Ovary (tissue), 9 donors: Measurements from ENCODE around the gene CAPZB. TPM values are rescaled to one million over a fixed set of nuclear protein-coding genes. Genes with fewer than 3 reads are reported as not detected.

ENCODE experiments used
- DNase-seq, 5 donors: peaks; one replicate each; pipeline ENCODE4 v3.0.0-alpha.2; 2019 to 2020
- H3K27ac ChIP-seq, 2 donors: fragments of 200-600 bp; one replicate each; pipeline versions ENCODE4 v1.5.1 to v1.8.0; 2019 to 2022
- H3K27me3 ChIP-seq: fragments of 200-600 bp; one replicate; pipeline ENCODE4 v1.8.0; 2022
- H3K36me3 ChIP-seq: fragments of 200-600 bp; sonication (generic); one replicate; pipeline ENCODE4 v1.5.1; 2019
- H3K4me1 ChIP-seq: one replicate; pipeline ENCODE4 v1.8.1; 2013; ENCODE audit warnings: mild to moderate bottlenecking, moderate library complexity; ENCODE audit not compliant: insufficient read depth
- H3K4me3 ChIP-seq: fragments of 200-600 bp; sonication (generic); one replicate; pipeline ENCODE4 v1.5.1; 2017
- H3K9me3 ChIP-seq, 2 donors: fragments of 200-600 bp in 1 of 2; sonication (generic) in 1 of 2; one replicate each; pipeline versions ENCODE4 v1.5.1 to v1.8.1; 2013 to 2019; ENCODE audit warnings: mild to moderate bottlenecking in 1 of 2, moderate library complexity in 1 of 2
- EP300 ChIP-seq: sonication (generic); formaldehyde crosslinking; IDR thresholded peaks from one replicate; pipeline ENCODE4 v1.6.1; 2017; ENCODE audit warnings: antibody characterized with exemption
- POLR2A ChIP-seq: fragments of 450-650 bp; IDR thresholded peaks from one replicate; pipeline ENCODE4 v1.6.1; 2017; ENCODE audit warnings: antibody characterized with exemption, mild to moderate bottlenecking, moderate library complexity
- WGBS, 3 donors: extraction: QIAGEN DNeasy Blood & Tissue Kit in 1 of 3; methylation state at CpG; one replicate each; pipeline versions ENCODE4 v1.1.5 to v1.1.7; 2013 to 2017; 5-methylcytosine and 5-hydroxymethylcytosine counted together
- intact Hi-C, 4 donors: fragments of 100-400 bp; cut with DNase I; formaldehyde crosslinking; loops; one replicate each; pipeline versions ENCODE4 v1.11.0 to v1.15.1; 2022 to 2023
- polyA plus RNA-seq, 2 donors: library from polyadenylated mRNA; stranded (reverse); fragments of 200-250 nt in 1 of 2; fragments of 350-450 nt in 1 of 2; fragmentation: Illumina TruSeq in 1 of 2; extraction: RNeasy Lipid Tissue Mini Kit (QIAGEN cat#74804) in 1 of 2; gene quantifications; one replicate each; pipeline ENCODE4 v1.2.3, GENCODE V29; 2013 to 2014
- total RNA-seq, 7 donors: library from RNA; depleted of rRNA in 2 of 7; stranded (reverse); fragments of >200 nt in 2 of 7; fragmentation: NEBNext Ultra II Directional in 3 of 7; extraction: Animal tissue kit (Norgen Biotek cat#: 25700) in 3 of 7; gene quantifications; one replicate each; pipeline versions ENCODE4 v1.1.0 to v1.2.4, GENCODE V29; 2016 to 2023
- TF ChIP-seq, protein P1 (sequence below), 3 donors: fragments of 450-650 bp in 2 of 3; fragments of 200-600 bp in 1 of 3; IDR thresholded peaks; one replicate each; pipeline versions ENCODE4 v1.5.1 to v1.8.0; 2016 to 2022; ENCODE audit warnings: antibody characterized with exemption in 3 of 3, mild to moderate bottlenecking in 1 of 3
- donor health status: DM: no; HTN: no; CAD: no; lungs with moderate emphysema.
- donor health status: DM: no; HTN: no; CAD: no.
- donor health status: Bipolar disorder and iron deficiency.
- donor health status: DM: yes; HTN: yes; CAD: no.
- donor health status: DM: no; HTN: no; CAD: no.
- donor health status: DM: yes; HTN: yes; CAD: no.

Gene CAPZB
- total and polyA plus RNA-seq, 9 donors: 85.0 to 391 (median 258) TPM

DNA sequence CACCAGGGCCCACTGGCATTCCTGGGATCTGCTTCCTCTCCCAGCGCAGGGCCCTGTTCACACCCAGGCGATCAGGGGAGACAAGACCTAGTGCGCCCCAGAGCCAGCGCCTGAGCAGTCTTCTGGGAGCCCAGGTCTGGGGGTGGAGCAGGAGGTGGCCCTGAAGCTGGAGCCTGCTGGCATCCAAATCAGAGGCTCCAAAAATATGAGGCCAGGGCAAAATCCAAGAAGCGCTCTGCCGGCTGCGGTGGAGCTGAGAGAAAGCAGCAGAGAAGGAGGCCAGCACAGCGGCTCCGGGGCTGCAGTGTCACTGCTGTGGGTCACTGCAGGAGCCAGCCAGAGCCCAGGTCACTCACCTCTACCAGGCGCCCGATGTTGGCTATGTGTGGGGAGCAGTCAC lies 140.5 kb downstream of the CAPZB start:
- H3K27me3 ChIP-seq: no peaks in the 10 kb centered on the region
- 89 to 95% (median 92%) methylated on average over 10 to 11 of the region's 11 CpGs for WGBS, 3 donors
- DNase-seq: no peak
- TF ChIP-seq POLR2A: no peak
- TF ChIP-seq, protein P1, sequence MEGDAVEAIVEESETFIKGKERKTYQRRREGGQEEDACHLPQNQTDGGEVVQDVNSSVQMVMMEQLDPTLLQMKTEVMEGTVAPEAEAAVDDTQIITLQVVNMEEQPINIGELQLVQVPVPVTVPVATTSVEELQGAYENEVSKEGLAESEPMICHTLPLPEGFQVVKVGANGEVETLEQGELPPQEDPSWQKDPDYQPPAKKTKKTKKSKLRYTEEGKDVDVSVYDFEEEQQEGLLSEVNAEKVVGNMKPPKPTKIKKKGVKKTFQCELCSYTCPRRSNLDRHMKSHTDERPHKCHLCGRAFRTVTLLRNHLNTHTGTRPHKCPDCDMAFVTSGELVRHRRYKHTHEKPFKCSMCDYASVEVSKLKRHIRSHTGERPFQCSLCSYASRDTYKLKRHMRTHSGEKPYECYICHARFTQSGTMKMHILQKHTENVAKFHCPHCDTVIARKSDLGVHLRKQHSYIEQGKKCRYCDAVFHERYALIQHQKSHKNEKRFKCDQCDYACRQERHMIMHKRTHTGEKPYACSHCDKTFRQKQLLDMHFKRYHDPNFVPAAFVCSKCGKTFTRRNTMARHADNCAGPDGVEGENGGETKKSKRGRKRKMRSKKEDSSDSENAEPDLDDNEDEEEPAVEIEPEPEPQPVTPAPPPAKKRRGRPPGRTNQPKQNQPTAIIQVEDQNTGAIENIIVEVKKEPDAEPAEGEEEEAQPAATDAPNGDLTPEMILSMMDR (IDR thresholded peaks at IDR 0.05): no peak
- no peak for TF ChIP-seq EP300
- H3K4me1 ChIP-seq: peaks cover 21% of the 10 kb centered on the region
- intact Hi-C loops: loop anchor here (5.0 kb wide), 3 partner anchors 42 to 312 kb away; no protein-coding TSS in a partner anchor
- no peak overlapping the region for H3K27ac ChIP-seq
- H3K4me3 ChIP-seq: no peak overlapping the region
- no peaks in the 10 kb centered on the region for H3K36me3 ChIP-seq
- no peaks in the 10 kb centered on the region for H3K9me3 ChIP-seq

DNA sequence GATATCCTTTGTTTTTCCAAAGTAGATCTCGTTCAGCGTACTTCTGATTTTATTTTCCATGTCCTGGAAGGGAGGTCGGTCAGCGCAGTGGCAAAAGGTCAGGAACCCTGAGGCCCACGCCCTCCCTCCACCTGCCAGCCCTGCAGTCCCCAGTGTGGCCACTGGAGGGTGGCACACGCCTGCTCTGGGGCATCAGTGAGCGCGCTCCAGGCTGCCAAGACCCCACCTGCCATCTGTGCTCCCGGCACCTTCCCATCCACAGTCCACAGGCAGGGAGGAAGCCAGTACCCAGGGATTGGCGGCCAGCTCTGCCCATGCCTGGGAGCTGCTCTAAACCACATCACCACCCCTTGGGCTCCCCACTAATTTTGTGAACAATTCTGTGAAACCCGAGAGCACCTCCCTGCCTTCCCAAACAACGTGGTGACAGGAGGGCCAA lies 140.9 kb downstream of the CAPZB start:
- no peaks in the 10 kb centered on the region for H3K9me3 ChIP-seq
- no peaks in the 10 kb centered on the region for H3K27me3 ChIP-seq
- DNase-seq: peak; percentile 65 to 82 (median 78)
- 52 to 67% (median 54%) methylated on average over 12 of the region's 12 CpGs for WGBS, 3 donors
- peaks cover 20% of the 10 kb centered on the region for H3K4me1 ChIP-seq
- intact Hi-C loops: loop anchor here in 3 of 4 donors (5.0 kb wide), 2 partner anchors 43 to 308 kb away; no protein-coding TSS in a partner anchor
- no peak overlapping the region for H3K4me3 ChIP-seq
- H3K36me3 ChIP-seq: no peaks in the 10 kb centered on the region
- H3K27ac ChIP-seq: no peak overlapping the region
- TF ChIP-seq, protein P1 (IDR thresholded peaks at IDR 0.05): peak; percentile 68 to 92 (median 91)
- TF ChIP-seq POLR2A: peak; percentile 7
- no peak for TF ChIP-seq EP300

DNA sequence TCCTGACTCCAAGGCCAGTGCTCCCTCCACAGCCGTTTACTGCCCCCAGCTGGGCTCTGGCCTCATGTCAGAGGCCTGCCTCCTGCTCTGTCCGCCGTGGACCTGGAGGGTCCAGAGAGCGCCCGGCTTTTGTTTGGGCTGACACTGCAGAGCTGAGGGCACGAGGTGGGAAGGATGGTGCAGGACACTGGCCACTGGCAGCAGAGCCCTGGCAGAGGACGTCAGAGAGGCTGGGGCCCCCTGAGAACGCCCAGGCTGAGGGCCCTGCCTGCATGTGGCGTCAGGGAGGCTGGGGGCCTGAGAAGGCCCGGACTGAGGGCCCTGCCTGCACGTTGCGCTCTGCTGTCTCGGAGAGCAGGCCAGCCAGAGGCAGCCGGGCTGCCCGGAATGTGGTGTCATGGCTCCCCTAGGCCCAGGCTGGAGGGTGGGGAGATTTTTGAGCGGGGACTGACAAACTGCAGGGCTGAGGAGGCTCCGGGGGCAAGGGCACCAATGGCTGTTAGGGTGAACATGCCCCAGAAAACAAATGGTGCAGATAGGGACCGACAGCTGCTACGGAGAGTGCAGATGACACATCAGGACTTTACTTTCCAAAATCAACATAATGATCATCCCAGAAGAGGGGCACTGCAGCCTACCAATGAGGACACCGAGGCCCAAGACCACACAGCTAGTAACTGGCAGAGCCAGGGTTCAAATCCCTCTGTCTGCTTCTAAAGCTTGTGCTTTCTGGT lies 141.6 kb downstream of the CAPZB start:
- Histone ChIP-seq H3K9me3 (no peaks in the 10 kb centered on the region), H3K27me3 (no peaks in the 10 kb centered on the region), H3K4me1 (peaks cover 17% of the 10 kb centered on the region), H3K4me3 (no peak overlapping the region), H3K36me3 (no peaks in the 10 kb centered on the region), H3K27ac (no peak overlapping the region)
- no peak for TF ChIP-seq POLR2A
- TF ChIP-seq, protein P1 (IDR thresholded peaks at IDR 0.05): no peak
- 72 to 83% (median 79%) methylated on average over 19 to 20 of the region's 20 CpGs for WGBS, 3 donors
- no peak for DNase-seq
- intact Hi-C loops: loop anchor here in 3 of 4 donors (5.0 kb wide), 2 partner anchors 44 to 309 kb away; no protein-coding TSS in a partner anchor

DNA sequence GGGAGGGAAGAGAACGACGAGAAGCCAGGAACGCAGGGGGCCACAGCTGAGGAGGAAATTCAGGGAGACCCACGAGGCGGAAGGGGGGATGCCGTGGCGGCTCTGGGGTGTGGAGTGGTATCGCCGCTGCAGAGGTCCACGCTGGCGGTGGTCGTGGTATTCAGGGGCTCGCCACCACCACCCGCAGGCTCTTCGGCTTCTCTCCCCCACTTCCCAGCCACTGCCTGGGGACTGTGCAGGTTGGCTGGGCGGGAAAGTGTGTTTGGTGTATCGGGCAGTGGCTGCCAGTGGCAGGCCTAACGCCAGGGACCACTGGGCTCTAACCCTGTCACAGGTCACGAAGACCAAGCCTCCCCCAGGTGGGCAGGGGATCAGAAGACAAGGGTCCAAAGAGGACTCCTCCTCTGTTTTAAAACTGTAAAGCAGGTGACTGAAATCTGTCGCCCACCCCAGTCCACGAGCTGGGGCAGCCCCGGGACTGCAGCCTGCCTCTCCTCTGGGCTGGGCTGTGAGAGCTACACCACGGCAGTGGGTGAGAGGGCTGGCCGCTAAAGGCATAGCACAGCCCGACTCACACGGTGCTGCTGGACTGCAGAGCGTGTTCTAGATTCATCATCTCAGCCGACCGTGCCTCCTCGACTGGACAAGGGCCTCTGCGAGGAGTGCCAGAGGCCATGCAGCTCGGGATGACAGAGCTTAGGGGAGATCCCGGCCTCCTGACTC lies 142.3 kb downstream of the CAPZB start:
- TF ChIP-seq EP300 (no peak), POLR2A (no peak)
- TF ChIP-seq, protein P1 (IDR thresholded peaks at IDR 0.05): no peak
- WGBS, 3 donors: 68 to 77% (median 73%) methylated on average over 33 of the region's 33 CpGs
- H3K27ac ChIP-seq: no peak overlapping the region
- no peak overlapping the region for H3K4me3 ChIP-seq
- intact Hi-C loops: loop anchor here in 3 of 4 donors (5.0 kb wide), 2 partner anchors 44 to 309 kb away; no protein-coding TSS in a partner anchor
- no peaks in the 10 kb centered on the region for H3K27me3 ChIP-seq
- peaks cover 12% of the 10 kb centered on the region for H3K4me1 ChIP-seq
- H3K36me3 ChIP-seq: no peaks in the 10 kb centered on the region
- DNase-seq: no peak
- H3K9me3 ChIP-seq: no peaks in the 10 kb centered on the region
